ENCODE data around the gene CATSPERZ. TPM values are rescaled to one million over a fixed set of nuclear protein-coding genes. Genes with fewer than 3 reads are reported as not detected.

Gene CATSPERZ, protein sequence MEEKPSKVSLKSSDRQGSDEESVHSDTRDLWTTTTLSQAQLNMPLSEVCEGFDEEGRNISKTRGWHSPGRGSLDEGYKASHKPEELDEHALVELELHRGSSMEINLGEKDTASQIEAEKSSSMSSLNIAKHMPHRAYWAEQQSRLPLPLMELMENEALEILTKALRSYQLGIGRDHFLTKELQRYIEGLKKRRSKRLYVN
- total RNA-seq (2014; rRNA removed; shearing (Covaris generic)): not detected in 2 replicates

DNA sequence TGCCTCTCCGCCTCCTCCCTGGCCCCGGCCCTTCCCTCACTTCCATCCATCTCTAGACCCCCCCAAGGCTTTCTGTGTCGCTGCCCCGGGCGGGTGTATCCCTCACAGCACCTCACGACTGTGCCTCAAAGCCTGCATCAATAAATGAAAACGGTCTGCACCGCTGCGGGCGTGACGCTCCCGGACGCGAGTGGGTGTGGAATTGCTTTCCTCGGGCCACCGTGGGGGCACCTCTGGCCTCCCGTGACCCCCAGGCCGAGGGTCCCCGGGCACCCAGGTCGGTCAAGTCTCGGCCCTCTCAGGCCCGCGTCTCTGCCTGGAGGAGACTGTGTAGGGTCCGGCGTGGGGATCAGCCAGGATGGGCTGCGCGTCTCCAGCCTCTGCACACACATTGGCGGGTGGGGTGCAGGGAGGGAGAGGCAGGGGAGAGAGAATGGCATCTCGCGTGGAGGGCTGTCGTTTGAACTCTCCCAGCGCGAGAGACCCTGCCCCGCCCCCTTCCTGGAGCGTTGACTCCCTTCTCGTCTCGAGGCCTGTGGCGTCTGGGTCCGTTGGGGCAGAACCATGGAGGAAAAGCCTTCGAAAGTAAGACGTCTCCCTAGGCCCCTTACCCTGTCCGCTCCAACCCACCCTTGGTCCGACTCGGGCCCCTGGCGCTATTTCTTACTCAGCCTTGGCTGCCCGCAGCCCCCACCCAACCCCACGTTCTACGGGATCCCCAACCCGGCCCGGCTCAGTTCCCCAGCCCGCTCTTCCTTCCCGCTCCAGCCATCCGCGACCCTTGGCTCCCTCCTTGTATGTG, at the start of gene CATSPERZ:
Gene CATSPERZ, plus strand, starts transcription at position 512 of the 802 bp plus-strand sequence. Its CDS starts 53 bp downstream, at position 565.
- Histone ChIP-seq H3K27me3 (peaks cover 13% of the 10 kb centered on the region), H3K36me3 (no peaks in the 10 kb centered on the region), H3K9me3 (replicated peaks) (no peaks in the 10 kb centered on the region), H3K4me3 (no peak within 1 kb of the TSS; the same call in 1 of the 2 replicates), H3K4me1 (0 out of 2 replicates have a peak, but pooled peaks cover 3% of the 10 kb centered on the region), H3K27ac (no peak within 1 kb of the TSS)
- no peak for DNase-seq

DNA sequence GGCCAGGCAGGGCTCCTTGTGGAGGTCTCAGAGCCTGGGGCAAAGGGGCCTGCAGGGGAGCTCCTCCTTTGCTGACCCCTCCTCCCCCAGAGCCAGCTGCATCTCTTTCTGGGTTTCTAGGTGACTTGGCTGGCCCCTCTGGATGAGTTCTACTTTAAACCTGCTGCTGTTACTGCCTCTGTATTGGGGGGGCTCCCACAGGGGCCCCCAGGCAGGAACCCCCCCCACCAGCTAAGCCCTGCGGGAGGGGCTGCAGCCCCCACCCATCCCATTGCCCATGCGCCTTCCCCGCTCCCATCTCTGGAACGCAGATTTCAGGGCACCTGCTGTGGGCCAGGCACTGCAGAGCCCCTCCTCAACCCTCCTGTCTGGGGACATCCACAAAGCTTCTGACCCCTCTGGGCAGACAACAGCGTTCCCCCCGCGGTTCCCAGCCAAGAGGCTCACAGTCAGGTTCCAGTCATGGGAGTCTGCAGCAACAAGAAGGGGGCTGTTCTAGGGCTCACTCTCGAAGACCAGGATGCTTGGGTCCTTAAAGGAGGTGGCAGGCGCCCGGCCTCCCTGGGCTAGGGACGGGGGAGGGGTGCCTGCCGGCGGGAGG, 49.6 kb upstream of the CATSPERZ start:
- no peaks in the 10 kb centered on the region for H3K9me3 ChIP-seq (replicated peaks)

DNA sequence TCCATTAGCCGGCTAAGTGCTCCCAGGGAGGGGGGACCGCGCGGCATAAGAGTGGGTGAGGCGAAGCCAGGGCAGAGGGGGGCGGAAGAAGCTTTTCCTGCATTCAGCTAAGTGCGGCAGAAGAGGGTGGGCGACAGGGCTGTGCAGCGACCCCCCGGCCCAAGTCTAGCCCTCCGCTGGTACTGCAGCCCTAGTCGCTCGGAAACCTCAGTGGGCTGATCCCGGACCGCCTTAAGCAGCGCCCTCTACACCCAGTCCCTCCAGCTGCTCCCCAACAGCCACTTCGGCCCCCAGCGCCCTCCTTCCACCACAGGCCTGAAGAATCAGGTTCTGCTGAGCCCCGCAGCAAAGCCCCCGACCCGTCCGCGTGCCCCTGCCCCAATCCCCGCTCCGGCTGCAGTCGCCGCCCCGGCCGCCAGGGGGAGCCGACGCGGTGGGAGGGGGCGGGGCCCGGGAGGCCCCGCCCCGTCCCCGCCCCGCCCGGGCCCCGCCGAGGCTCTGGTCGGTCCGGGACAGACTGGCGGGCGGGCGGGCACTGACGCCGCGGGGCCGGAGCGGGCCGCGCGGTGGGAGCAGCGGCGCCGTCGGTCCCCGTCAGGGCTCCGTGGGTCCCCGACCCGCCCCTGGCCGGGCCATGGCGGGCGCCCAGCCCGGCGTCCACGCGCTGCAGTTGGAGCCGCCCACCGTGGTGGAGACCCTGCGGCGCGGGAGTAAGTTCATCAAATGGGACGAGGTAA, 49.0 kb upstream of the CATSPERZ start, which contains the start of gene PLCB3:
Gene PLCB3, plus strand, starts transcription at position 515 of the 737 bp plus-strand sequence. Its CDS starts 120 bp downstream, at position 635.
- peaks cover 27% of the 10 kb centered on the region for H3K4me1 ChIP-seq
- H3K36me3 ChIP-seq: peaks cover 10% of the 10 kb centered on the region
- DNase-seq: peak; percentile 44 to 65
- H3K4me3 ChIP-seq: peak within 1 kb of the TSS; percentile 88
- peak within 1 kb of the TSS; percentile 36; the same call in 1 of the 2 replicates for H3K27ac ChIP-seq
- no peaks in the 10 kb centered on the region for H3K27me3 ChIP-seq
- no peaks in the 10 kb centered on the region for H3K9me3 ChIP-seq (replicated peaks)

More for the DNA sequence above, 49.6 kb upstream of the CATSPERZ start:
- DNase-seq: peak in 1 of 2 experiments; percentile 30
- Histone ChIP-seq H3K27me3 (no peaks in the 10 kb centered on the region), H3K4me1 (peaks cover 27% of the 10 kb centered on the region), H3K4me3 (peak overlapping the region; percentile 88), H3K36me3 (peaks cover 13% of the 10 kb centered on the region), H3K27ac (no peak overlapping the region)

DNA sequence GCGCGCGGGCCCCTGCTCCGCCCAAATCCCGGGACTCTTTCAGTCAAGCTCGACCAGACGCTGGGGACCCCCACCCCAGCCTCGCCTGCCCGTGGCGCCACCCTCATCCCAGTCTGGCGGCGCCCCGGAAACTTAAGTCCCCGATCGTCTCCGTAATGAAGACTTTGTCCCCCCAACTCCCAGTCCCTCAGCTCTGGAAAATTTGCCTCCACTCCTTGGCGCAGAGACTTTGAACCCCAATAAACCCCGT, 48.5 kb upstream of the CATSPERZ start:
- H3K27ac ChIP-seq: peak overlapping the region; percentile 36; the same call in 1 of the 2 replicates
- H3K4me1 ChIP-seq: peaks cover 27% of the 10 kb centered on the region
- no peaks in the 10 kb centered on the region for H3K9me3 ChIP-seq (replicated peaks)

DNA sequence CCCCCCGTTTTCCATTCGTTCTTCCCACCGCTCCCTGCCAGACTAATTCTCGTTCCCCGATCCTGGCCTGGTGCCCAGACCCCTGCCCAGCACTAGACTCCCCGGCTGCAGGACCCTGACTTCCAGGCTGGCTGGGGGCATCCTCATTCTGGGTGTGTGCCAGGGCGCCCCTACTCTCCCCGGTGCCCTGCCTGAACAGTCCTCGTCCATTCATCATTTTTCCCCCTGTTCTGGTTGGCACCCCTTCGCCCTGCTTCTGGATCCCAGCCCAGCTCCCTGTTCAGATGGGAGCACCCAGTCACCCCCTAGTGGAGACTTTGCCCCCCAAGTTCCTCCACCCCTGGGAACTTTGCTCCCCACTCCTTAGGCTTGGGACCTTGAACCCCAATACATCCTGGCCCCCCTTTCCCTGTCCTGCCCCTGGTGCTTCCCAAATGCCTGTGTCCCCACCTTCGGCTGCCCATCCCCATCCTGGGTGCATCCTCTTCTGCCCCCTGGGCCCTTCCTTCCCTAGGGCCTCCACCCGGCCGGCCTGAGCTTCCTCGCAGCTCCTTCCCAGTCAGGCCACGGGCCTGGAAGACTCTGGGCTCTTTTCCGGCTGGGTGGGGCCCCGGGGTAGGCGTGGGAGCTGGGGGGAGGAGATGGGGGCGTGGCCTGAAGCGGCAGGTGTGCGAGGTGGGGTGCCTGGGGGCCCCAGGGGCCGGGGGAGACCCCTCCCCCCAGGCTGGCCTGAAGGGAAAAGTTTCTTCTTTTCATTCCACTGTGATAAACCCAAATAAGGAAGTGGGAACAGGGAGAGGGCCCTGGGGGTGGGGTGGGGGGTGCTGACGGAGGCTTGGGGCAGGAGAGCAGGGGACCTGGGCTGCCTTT, 47.9 kb upstream of the CATSPERZ start:
- Histone ChIP-seq H3K27ac (peak overlapping the region; percentile 36; the same call in 1 of the 2 replicates), H3K4me1 (peaks cover 27% of the 10 kb centered on the region), H3K4me3 (peak overlapping the region; percentile 88), H3K27me3 (no peaks in the 10 kb centered on the region), H3K9me3 (replicated peaks) (no peaks in the 10 kb centered on the region), H3K36me3 (peaks cover 11% of the 10 kb centered on the region; the same call in 1 of the 2 replicates)
- DNase-seq: peak; percentile 52 to 53

More for the DNA sequence above, 48.5 kb upstream of the CATSPERZ start:
- Histone ChIP-seq H3K27me3 (no peaks in the 10 kb centered on the region), H3K4me3 (peak overlapping the region; percentile 88), H3K36me3 (peaks cover 9% of the 10 kb centered on the region; the same call in 1 of the 2 replicates)
- DNase-seq: no peak

DNA sequence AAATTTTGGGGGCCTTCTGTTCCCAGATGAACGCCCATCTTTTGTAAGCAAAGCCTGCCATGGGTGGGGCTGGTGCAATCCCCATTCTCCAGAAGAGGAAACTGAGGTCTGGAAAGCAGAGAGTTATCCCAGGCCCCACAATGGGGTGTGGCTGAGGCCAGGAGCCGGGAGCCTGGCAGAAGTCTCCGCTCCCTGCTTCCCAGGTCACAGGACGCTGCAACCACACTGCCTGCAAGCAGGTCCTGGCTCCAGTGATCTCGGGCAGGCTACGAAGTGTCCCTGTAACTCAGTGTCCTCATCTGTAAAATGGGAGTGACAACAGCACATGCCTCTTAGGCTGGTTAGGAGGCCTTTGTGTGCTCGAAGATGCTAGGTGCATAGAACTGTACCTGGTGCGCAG, 47.1 kb upstream of the CATSPERZ start:
- peaks cover 27% of the 10 kb centered on the region for H3K4me1 ChIP-seq
- H3K27ac ChIP-seq: no peak overlapping the region
- no peak overlapping the region for H3K4me3 ChIP-seq
- DNase-seq: no peak
- H3K36me3 ChIP-seq: peaks cover 15% of the 10 kb centered on the region; the same call in 1 of the 2 replicates
- H3K27me3 ChIP-seq: no peaks in the 10 kb centered on the region
- no peaks in the 10 kb centered on the region for H3K9me3 ChIP-seq (replicated peaks)

DNA sequence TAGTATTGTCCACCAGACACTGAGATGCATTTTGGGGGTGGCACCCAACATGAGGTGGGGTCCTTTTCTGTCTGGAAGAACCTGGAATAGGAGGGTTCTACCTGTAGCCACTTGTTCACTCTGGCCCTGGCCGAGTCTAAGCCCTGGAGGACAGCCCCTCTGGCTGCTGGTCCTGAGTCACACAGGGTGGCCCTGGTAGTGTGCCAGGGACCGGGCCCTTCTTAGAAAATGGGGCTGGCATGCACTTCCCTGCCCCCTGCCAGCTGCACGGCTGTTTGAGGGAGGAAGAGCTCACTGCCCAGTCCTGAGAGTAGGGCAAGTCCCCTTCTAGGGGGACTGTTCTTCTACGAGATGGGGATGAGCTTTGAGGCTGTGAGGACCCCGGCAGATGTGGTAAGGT, 46.7 kb upstream of the CATSPERZ start:
- H3K9me3 ChIP-seq (replicated peaks): no peaks in the 10 kb centered on the region
- no peak overlapping the region for H3K27ac ChIP-seq
- no peak for DNase-seq
- H3K4me3 ChIP-seq: no peak overlapping the region
- no peaks in the 10 kb centered on the region for H3K27me3 ChIP-seq
- peaks cover 19% of the 10 kb centered on the region; the same call in 1 of the 2 replicates for H3K36me3 ChIP-seq
- peaks cover 24% of the 10 kb centered on the region for H3K4me1 ChIP-seq

DNA sequence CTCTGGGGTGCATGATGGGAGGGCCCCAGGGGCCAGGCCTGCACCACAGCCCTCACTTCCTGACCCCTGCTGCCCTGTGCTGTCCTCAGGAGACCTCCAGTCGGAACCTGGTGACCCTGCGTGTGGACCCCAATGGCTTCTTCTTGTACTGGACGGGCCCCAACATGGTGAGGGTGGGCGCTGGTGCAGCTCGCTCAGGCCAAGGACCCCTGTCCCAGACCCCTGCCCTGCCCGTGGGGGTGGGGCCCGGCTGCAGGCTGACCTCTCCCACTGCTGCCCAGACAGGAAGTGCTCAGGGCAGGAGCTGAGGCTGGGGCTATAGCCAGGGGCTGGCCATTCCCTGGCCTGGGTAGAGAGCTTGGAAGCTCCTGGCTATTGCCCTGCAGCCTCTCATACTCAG, 45.8 kb upstream of the CATSPERZ start:
- peaks cover 17% of the 10 kb centered on the region for H3K4me1 ChIP-seq
- no peaks in the 10 kb centered on the region for H3K9me3 ChIP-seq (replicated peaks)
- H3K27me3 ChIP-seq: no peaks in the 10 kb centered on the region
- peaks cover 22% of the 10 kb centered on the region for H3K36me3 ChIP-seq
- no peak for DNase-seq
- no peak overlapping the region for H3K27ac ChIP-seq
- no peak overlapping the region for H3K4me3 ChIP-seq

DNA sequence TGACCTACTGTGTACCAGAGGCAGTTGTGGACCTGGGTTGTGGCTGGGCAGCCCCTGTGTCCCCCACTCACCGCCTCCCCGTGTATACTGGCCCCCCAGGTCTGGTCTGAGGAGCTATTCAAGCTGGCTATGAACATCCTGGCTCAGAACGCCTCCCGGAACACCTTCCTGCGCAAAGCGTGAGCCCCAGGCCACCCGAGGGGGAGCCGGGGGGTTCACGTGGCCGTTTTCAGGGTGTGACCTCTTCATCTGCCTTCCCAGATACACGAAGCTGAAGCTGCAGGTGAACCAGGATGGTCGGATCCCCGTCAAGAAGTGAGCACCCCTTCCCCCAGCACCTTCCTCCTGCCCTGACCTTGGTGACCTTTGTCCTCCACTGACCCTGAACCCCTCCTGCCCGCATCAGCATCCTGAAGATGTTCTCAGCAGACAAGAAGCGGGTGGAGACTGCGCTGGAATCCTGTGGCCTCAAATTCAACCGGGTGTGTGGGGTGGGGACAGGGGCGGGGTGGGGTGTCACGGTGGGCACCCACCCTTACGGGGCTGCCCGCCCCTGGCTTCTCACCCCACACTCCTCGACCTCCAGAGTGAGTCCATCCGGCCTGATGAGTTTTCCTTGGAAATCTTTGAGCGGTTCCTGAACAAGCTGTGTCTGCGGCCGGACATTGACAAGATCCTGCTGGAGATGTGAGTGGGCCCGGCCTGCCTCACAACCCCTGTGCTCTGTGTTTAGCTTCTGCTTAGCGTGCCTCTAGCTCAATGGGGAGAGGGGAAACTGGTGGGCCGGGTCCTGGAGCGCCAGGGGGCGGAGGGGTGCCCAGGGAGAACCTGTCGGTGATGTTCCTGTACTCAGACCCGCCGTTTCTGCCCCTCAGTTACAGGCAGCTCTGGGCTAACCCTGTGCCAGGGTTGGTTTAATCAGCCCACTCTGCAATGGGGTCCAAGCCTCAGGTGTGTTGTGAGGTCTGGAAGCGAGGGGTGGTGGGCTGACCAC, 44.7 kb upstream of the CATSPERZ start:
- no peaks in the 10 kb centered on the region for H3K27me3 ChIP-seq
- peaks cover 31% of the 10 kb centered on the region for H3K36me3 ChIP-seq
- DNase-seq: no peak
- H3K9me3 ChIP-seq (replicated peaks): no peaks in the 10 kb centered on the region
- peaks cover 6% of the 10 kb centered on the region for H3K4me1 ChIP-seq
- H3K27ac ChIP-seq: no peak overlapping the region
- no peak overlapping the region for H3K4me3 ChIP-seq

DNA sequence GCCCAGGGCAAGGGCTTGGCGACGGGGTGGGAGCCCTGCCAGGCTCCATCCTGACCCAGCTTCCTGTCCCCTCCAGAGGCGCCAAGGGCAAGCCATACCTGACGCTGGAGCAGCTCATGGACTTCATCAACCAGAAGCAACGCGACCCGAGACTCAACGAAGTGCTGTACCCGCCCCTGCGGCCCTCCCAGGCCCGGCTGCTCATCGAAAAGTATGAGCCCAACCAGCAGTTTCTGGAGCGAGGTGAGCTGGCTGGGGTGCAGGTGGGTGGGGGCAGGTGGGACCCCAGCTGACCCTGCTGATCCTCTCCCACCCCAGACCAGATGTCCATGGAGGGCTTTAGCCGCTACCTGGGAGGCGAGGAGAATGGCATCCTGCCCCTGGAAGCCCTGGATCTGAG, 43.9 kb upstream of the CATSPERZ start:
- Histone ChIP-seq H3K4me3 (no peak overlapping the region), H3K36me3 (peaks cover 33% of the 10 kb centered on the region), H3K4me1 (0 out of 2 replicates have a peak, but pooled peaks cover 3% of the 10 kb centered on the region), H3K27ac (no peak overlapping the region), H3K9me3 (replicated peaks) (no peaks in the 10 kb centered on the region), H3K27me3 (no peaks in the 10 kb centered on the region)
- DNase-seq: no peak

DNA sequence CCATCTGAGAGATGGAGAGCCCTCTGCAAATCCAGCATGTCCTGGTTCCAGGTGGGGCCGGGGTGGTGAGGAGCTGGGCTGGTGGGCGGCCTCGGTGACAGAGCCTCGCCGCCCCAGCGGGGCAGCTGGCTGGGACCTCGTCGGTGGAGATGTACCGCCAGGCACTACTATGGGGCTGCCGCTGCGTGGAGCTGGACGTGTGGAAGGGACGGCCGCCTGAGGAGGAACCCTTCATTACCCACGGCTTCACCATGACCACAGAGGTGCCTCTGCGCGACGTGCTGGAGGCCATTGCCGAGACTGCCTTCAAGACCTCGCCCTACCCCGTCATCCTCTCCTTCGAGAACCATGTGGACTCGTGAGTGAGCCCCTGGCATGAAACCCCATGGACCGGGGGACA, 41.8 kb upstream of the CATSPERZ start:
- Histone ChIP-seq H3K27ac (no peak overlapping the region), H3K36me3 (peaks cover 34% of the 10 kb centered on the region), H3K4me1 (0 out of 2 replicates have a peak, but pooled peaks cover 3% of the 10 kb centered on the region), H3K27me3 (no peaks in the 10 kb centered on the region), H3K9me3 (replicated peaks) (no peaks in the 10 kb centered on the region), H3K4me3 (no peak overlapping the region)
- no peak for DNase-seq

DNA sequence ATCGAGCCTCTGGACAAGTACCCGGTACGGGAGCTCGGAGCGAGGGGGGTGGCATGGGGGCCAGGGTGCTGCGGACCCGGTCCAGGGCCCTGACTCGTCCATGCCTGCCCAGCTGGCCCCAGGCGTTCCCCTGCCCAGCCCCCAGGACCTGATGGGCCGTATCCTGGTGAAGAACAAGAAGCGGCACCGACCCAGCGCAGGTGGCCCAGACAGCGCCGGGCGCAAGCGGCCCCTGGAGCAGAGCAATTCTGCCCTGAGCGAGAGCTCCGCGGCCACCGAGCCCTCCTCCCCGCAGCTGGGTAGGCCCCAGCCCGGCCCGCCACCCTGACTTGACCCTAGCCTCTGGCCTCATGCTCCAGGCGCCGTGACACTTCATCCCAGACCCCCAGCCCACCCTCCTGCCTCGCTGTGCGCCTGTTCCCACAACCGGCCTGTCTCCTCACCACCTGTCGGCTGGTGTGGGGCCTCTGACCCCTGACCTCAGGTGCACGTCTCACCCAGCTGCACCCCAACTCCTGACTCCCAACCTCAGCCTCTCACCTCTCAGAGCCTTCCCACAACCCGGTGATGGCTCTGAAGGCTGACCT, 41.1 kb upstream of the CATSPERZ start:
- Histone ChIP-seq H3K4me3 (no peak overlapping the region), H3K27ac (no peak overlapping the region), H3K36me3 (peaks cover 34% of the 10 kb centered on the region), H3K27me3 (no peaks in the 10 kb centered on the region), H3K4me1 (no peaks in the 10 kb centered on the region), H3K9me3 (replicated peaks) (no peaks in the 10 kb centered on the region)
- no peak for DNase-seq
